ENCODE data around the gene NANOG. TPM values are rescaled to one million over a fixed set of nuclear protein-coding genes. Genes with fewer than 3 reads are reported as not detected.
A peak's percentile ranks its signal among the peaks of the same experiment; 100 is the strongest.
"Not testable (repeated sequence)": the region's sequence is repeated elsewhere in the genome, so short reads cannot be mapped to it uniquely, and the experiment has no call there.

NANOG gene
- total and polyA plus RNA-seq, 2 experiments from 2014 or later: 48.5 to 134 TPM

GRCh38 chr12:7797698-7798398 lies 8.6 kb downstream of the NANOG start:
- no peak overlapping the region for H2AFZ ChIP-seq
- no peaks in the 10 kb centered on the region for H3K27me3 ChIP-seq (ENCODE audit: insufficient read depth)
- peak overlapping the region; percentile 38 for H3K4me2 ChIP-seq
- TF ChIP-seq ZNF114 (CRISPR knock-in tag; IDR thresholded peaks at IDR 0.05) (no peak), POLR2AphosphoS5 (IDR thresholded peaks at IDR 0.05; ENCODE audit: low read depth) (0 out of 2 replicates have a peak, but pooled peaks have one; percentile 19), EZH2 (IDR thresholded peaks at IDR 0.05; ENCODE audit: low read depth, unreplicated experiment) (no peak), STAT1 (IDR thresholded peaks at IDR 0.05; ENCODE audit: unreplicated experiment) (no peak), ZNF331 (CRISPR knock-in tag; IDR thresholded peaks at IDR 0.05; ENCODE audit: low read depth) (no peak), CTCF (conservative IDR thresholded peaks at IDR 0.05; ENCODE audit: low read depth in 2 of 2) (no peak), EZH2phosphoT487 (IDR thresholded peaks at IDR 0.05; ENCODE audit: unreplicated experiment) (no peak)
- TF ChIP-seq, protein P1, sequence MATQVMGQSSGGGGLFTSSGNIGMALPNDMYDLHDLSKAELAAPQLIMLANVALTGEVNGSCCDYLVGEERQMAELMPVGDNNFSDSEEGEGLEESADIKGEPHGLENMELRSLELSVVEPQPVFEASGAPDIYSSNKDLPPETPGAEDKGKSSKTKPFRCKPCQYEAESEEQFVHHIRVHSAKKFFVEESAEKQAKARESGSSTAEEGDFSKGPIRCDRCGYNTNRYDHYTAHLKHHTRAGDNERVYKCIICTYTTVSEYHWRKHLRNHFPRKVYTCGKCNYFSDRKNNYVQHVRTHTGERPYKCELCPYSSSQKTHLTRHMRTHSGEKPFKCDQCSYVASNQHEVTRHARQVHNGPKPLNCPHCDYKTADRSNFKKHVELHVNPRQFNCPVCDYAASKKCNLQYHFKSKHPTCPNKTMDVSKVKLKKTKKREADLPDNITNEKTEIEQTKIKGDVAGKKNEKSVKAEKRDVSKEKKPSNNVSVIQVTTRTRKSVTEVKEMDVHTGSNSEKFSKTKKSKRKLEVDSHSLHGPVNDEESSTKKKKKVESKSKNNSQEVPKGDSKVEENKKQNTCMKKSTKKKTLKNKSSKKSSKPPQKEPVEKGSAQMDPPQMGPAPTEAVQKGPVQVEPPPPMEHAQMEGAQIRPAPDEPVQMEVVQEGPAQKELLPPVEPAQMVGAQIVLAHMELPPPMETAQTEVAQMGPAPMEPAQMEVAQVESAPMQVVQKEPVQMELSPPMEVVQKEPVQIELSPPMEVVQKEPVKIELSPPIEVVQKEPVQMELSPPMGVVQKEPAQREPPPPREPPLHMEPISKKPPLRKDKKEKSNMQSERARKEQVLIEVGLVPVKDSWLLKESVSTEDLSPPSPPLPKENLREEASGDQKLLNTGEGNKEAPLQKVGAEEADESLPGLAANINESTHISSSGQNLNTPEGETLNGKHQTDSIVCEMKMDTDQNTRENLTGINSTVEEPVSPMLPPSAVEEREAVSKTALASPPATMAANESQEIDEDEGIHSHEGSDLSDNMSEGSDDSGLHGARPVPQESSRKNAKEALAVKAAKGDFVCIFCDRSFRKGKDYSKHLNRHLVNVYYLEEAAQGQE (IDR thresholded peaks at IDR 0.05; ENCODE audit: unreplicated experiment): no peak
- peaks cover 41% of the 10 kb centered on the region for H3F3A ChIP-seq (replicated peaks; ENCODE audit: low read depth)
- H3K4me3 ChIP-seq: peak overlapping the region; percentile 4
- 0 out of 2 replicates have a peak, but pooled peaks cover under 1% of the 10 kb centered on the region for H4K20me1 ChIP-seq (replicated peaks; ENCODE audit: insufficient read depth)
- no peaks in the 10 kb centered on the region; the same call in 2 of the 3 replicates for H3K9me3 Mint-ChIP-seq
- DNase-seq (ENCODE audit: low spot score) (no peak), ATAC-seq (peak; percentile 7; the same call in 2 of the 3 replicates)
- peak overlapping the region; percentile 100 for H3K27ac ChIP-seq (ENCODE audit: low read depth)
- peaks cover 53% of the 10 kb centered on the region for H3K4me1 Mint-ChIP-seq
- H3K27ac Mint-ChIP-seq: peak overlapping the region; percentile 97
- peaks cover 21% of the 10 kb centered on the region for H3K27me3 Mint-ChIP-seq (ENCODE audit: insufficient read depth, low read depth, poor library complexity)
- peaks cover 84% of the 10 kb centered on the region for H3K36me3 Mint-ChIP-seq (ENCODE audit: low read depth)
- peaks cover 27% of the 10 kb centered on the region for H3K79me2 ChIP-seq (replicated peaks; ENCODE audit: insufficient read depth)
- peak overlapping the region; percentile 46 for H3K4me3 Mint-ChIP-seq
- H3K9me2 ChIP-seq (ENCODE audit: insufficient read depth): no peaks in the 10 kb centered on the region
- H3K4me1 ChIP-seq (ENCODE audit: insufficient read depth): peaks cover 39% of the 10 kb centered on the region
- H3K36me3 ChIP-seq (ENCODE audit: insufficient read depth): peaks cover 40% of the 10 kb centered on the region

- DNase-seq (ENCODE audit: low spot score); H3K9me2 ChIP-seq (ENCODE audit: insufficient read depth); H3K9me3 Mint-ChIP-seq; H4K20me1 ChIP-seq (replicated peaks; ENCODE audit: insufficient read depth); H3K27me3 ChIP-seq (ENCODE audit: insufficient read depth); H3K4me3 ChIP-seq; H2AFZ ChIP-seq: not testable (repeated sequence)
- H3K36me3 ChIP-seq (ENCODE audit: insufficient read depth): peaks cover 31% of the 10 kb centered on the region
- peaks cover 33% of the 10 kb centered on the region for H3F3A ChIP-seq (replicated peaks; ENCODE audit: low read depth)
- peak; percentile 96 for ATAC-seq
- H3K79me2 ChIP-seq (replicated peaks; ENCODE audit: insufficient read depth): peaks cover 17% of the 10 kb centered on the region
- Mint-ChIP-seq H3K36me3 (ENCODE audit: low read depth) (peaks cover 81% of the 10 kb centered on the region), H3K4me1 (peaks cover 43% of the 10 kb centered on the region), H3K27me3 (ENCODE audit: insufficient read depth, low read depth, poor library complexity) (peaks cover 21% of the 10 kb centered on the region), H3K4me3 (peak overlapping the region; percentile 35), H3K27ac (peak overlapping the region; percentile 98)
- H3K4me1 ChIP-seq (ENCODE audit: insufficient read depth): peaks cover 32% of the 10 kb centered on the region
- H3K4me2 ChIP-seq: peak overlapping the region; percentile 29; the same call in 1 of the 2 replicates
- peak overlapping the region; percentile 100 for H3K27ac ChIP-seq (ENCODE audit: low read depth)
These were observed 9.6 kb downstream of the NANOG start for GRCh38 chr12:7798750-7799308.

Measured in GM23338 (cell line).